PC-9 (cell line): ENCODE data around the gene APBA3. TPM values are rescaled to one million over a fixed set of nuclear protein-coding genes. Genes with fewer than 3 reads are reported as not detected.

Experiments used
- BruUV-seq: library from RNA; stranded (reverse); fragments of 400-500 nt; replicated peaks from 2 replicates; lab custom pipeline; 2021; lab: Mats Ljungman, UMichigan
- CTCF ChIA-PET: fragments of 300-600 bp; sonication (Branson Sonifier 250); formaldehyde crosslinking; loops from one replicate; lab custom pipeline; 2022; ENCODE audit warnings: antibody characterized with exemption; lab: Charles Lee
- POLR2A ChIA-PET: fragments of 300-600 bp; sonication (Branson Sonifier 250); formaldehyde crosslinking; loops from one replicate; lab custom pipeline; 2022; ENCODE audit warnings: antibody characterized with exemption; ENCODE audit not compliant: unreplicated experiment; lab: Charles Lee
- DNase-seq, 2 experiments: peaks; one replicate each; pipeline versions ENCODE4 v3.0.0 to v3.0.0-alpha.2; 2015 to 2022; ENCODE audit warnings: mixed read lengths in 1 of 2
- H2AFZ ChIP-seq: fragments of 200-600 bp; sonication (generic); 2 replicates; pipeline ENCODE4 v1.8.1; 2017; ENCODE audit warnings: antibody characterized with exemption
- H3F3A ChIP-seq: fragments of 200-600 bp; sonication (generic); 2 replicates; pipeline ENCODE4 v1.8.1; 2017; ENCODE audit warnings: antibody characterized with exemption, mild to moderate bottlenecking, low read depth; ENCODE audit not compliant: insufficient read depth
- H3K27ac ChIP-seq: fragments of 200-600 bp; sonication (generic); 2 replicates; pipeline ENCODE4 v1.6.1; 2016; ENCODE audit warnings: mixed run types
- H3K27me3 ChIP-seq: fragments of 200-600 bp; sonication (generic); 2 replicates; pipeline ENCODE4 v1.6.1; 2016; ENCODE audit warnings: low read depth, mixed run types; ENCODE audit not compliant: insufficient read depth
- H3K36me3 ChIP-seq: fragments of 200-600 bp; sonication (generic); 2 replicates; pipeline ENCODE4 v1.6.1; 2016; ENCODE audit warnings: low read depth, mixed run types
- H3K4me1 ChIP-seq: fragments of 200-600 bp; sonication (generic); replicated peaks from 2 replicates; pipeline ENCODE4 v1.6.1; 2016; ENCODE audit warnings: mixed run types; ENCODE audit not compliant: insufficient read depth
- H3K4me2 ChIP-seq: fragments of 200-600 bp; sonication (generic); 2 replicates; pipeline ENCODE4 v1.6.1; 2017; ENCODE audit warnings: mixed run types
- H3K4me3 ChIP-seq: fragments of 200-600 bp; sonication (generic); 2 replicates; pipeline ENCODE4 v1.6.1; 2016; ENCODE audit warnings: mixed run types
- H3K79me2 ChIP-seq: fragments of 200-600 bp; sonication (generic); 2 replicates; pipeline ENCODE4 v1.6.1; 2017; ENCODE audit warnings: low read depth, mixed run types
- H3K9me2 ChIP-seq: fragments of 200-600 bp; sonication (generic); 2 replicates; pipeline ENCODE4 v1.8.1; 2017; ENCODE audit warnings: mild to moderate bottlenecking; ENCODE audit not compliant: insufficient read depth
- H3K9me3 ChIP-seq: fragments of 200-600 bp; sonication (generic); 2 replicates; pipeline ENCODE4 v1.8.1; 2016; ENCODE audit warnings: low read depth; ENCODE audit not compliant: insufficient read depth
- H4K20me1 ChIP-seq: fragments of 200-600 bp; sonication (generic); 2 replicates; pipeline ENCODE4 v1.8.1; 2017; ENCODE audit not compliant: insufficient read depth
- EZH2 ChIP-seq: fragments of 200-600 bp; sonication (generic); IDR thresholded peaks from 2 replicates; pipeline ENCODE4 v1.8.0; 2017; ENCODE audit warnings: antibody characterized with exemption, low read depth
- intact Hi-C: fragments of 100-400 bp; cut with micrococcal nuclease; formaldehyde crosslinking; loops from one replicate; pipeline ENCODE4 v1.10.0; 2022; ENCODE audit not compliant: unreplicated experiment
- total RNA-seq: library from RNA; stranded (reverse); gene quantifications from 2 replicates; pipeline ENCODE4 v1.2.3, GENCODE V29; 2021
- TF ChIP-seq, protein P1 (sequence below): fragments of 200-600 bp; sonication (generic); conservative IDR thresholded peaks from 2 replicates; pipeline ENCODE4 v1.6.1; 2017; ENCODE audit warnings: mixed run types, antibody characterized with exemption, mild to moderate bottlenecking, moderate library complexity

APBA3 gene
- total RNA-seq, 1 experiment from 2014 or later, result 16.0 TPM

DNA sequence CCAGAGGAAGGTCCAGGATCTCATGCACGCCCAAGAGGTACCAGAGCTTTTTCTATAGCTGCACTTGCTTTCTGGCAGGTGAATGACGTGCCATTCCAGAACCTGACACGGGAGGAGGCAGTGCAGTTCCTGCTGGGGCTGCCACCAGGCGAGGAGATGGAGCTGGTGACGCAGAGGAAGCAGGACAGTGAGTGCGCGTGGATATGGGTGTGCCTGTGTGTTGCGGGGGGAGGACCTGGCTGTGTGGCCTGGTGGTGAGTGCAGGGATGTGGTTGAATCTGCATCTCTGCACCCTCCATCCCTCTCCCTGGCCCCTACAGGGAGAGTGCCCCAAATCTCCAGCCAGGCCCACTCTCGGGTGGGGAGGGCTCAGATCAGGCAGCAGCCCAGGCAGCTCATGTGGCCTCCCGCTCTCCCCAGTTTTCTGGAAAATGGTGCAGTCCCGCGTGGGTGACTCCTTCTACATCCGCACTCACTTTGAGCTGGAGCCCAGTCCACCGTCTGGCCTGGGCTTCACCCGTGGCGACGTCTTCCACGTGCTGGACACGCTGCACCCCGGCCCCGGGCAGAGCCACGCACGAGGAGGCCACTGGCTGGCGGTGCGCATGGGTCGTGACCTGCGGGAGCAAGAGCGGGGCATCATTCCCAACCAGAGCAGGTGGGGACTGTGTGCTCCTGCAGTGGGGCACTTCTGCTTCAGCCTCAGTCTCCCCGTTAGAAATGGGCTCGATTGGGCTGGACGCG is 22.8 kb downstream of the APBA3 start:
- no TSS peak for BruUV-seq
- ChIA-PET POLR2A (no interaction called here), CTCF (no interaction called here)
- intact Hi-C loops, result no loop called here
- H2AFZ ChIP-seq, result no peak overlapping the region
- no peaks in the 10 kb centered on the region for H3K9me2 ChIP-seq
- no peak overlapping the region for H3K4me3 ChIP-seq
- no peaks in the 10 kb centered on the region for H3K4me1 ChIP-seq
- H3K9me3 ChIP-seq, result no peaks in the 10 kb centered on the region
- no peak overlapping the region for H3K27ac ChIP-seq
- no peak for TF ChIP-seq EZH2
- TF ChIP-seq, protein P1, sequence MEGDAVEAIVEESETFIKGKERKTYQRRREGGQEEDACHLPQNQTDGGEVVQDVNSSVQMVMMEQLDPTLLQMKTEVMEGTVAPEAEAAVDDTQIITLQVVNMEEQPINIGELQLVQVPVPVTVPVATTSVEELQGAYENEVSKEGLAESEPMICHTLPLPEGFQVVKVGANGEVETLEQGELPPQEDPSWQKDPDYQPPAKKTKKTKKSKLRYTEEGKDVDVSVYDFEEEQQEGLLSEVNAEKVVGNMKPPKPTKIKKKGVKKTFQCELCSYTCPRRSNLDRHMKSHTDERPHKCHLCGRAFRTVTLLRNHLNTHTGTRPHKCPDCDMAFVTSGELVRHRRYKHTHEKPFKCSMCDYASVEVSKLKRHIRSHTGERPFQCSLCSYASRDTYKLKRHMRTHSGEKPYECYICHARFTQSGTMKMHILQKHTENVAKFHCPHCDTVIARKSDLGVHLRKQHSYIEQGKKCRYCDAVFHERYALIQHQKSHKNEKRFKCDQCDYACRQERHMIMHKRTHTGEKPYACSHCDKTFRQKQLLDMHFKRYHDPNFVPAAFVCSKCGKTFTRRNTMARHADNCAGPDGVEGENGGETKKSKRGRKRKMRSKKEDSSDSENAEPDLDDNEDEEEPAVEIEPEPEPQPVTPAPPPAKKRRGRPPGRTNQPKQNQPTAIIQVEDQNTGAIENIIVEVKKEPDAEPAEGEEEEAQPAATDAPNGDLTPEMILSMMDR, result no peak
- no peaks in the 10 kb centered on the region for H3K27me3 ChIP-seq
- no peak for DNase-seq
- H3K36me3 ChIP-seq, result no peaks in the 10 kb centered on the region
- no peak overlapping the region for H3K4me2 ChIP-seq
- H3F3A ChIP-seq, result no peaks in the 10 kb centered on the region
- no peaks in the 10 kb centered on the region for H3K79me2 ChIP-seq
- no peaks in the 10 kb centered on the region for H4K20me1 ChIP-seq

DNA sequence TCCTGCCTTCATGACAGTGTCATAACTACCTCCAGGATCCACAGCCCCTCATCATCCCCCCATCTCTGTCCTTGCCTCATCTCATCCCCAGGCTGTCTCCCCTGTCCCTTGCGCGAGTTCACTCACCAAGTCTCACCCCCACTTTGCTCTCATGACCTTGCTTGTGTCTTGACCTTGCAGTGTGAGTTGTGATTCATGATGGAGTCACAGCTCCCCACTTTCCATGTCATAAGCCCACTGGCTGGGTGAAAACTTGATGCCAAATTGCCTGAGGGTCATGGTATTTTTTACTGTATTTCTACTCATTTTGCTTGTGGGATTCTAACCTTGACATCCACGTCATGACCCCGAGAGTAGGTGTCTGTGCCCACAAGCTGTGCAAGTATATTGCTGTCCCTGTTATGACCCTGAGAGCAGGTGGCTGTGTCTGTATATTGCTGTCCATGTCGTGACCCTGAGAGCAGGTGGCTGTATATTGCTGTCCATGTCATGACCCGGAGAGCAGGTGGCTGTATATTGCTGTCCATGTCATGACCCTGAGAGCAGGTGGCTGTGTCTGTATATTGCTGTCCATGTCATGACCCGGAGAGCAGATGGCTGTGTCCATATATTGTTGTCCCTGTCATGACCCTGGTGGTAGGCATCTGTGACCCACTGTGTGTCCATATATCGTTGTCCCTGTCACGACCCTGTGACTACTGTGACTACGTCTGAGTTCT is 23.8 kb downstream of the APBA3 start:
- intact Hi-C loops, result no loop called here
- Histone ChIP-seq H3K4me3 (no peak overlapping the region), H3K27me3 (no peaks in the 10 kb centered on the region), H3K27ac (no peak overlapping the region), H4K20me1 (no peaks in the 10 kb centered on the region), H3F3A (no peaks in the 10 kb centered on the region), H2AFZ (no peak overlapping the region), H3K9me2 (no peaks in the 10 kb centered on the region), H3K4me1 (no peaks in the 10 kb centered on the region), H3K9me3 (no peaks in the 10 kb centered on the region), H3K36me3 (no peaks in the 10 kb centered on the region), H3K4me2 (no peak overlapping the region), H3K79me2 (no peaks in the 10 kb centered on the region)
- ChIA-PET POLR2A (no interaction called here), CTCF (no interaction called here)
- no TSS peak for BruUV-seq
- no peak for DNase-seq
- TF ChIP-seq, protein P1, result no peak
- TF ChIP-seq EZH2, result no peak

DNA sequence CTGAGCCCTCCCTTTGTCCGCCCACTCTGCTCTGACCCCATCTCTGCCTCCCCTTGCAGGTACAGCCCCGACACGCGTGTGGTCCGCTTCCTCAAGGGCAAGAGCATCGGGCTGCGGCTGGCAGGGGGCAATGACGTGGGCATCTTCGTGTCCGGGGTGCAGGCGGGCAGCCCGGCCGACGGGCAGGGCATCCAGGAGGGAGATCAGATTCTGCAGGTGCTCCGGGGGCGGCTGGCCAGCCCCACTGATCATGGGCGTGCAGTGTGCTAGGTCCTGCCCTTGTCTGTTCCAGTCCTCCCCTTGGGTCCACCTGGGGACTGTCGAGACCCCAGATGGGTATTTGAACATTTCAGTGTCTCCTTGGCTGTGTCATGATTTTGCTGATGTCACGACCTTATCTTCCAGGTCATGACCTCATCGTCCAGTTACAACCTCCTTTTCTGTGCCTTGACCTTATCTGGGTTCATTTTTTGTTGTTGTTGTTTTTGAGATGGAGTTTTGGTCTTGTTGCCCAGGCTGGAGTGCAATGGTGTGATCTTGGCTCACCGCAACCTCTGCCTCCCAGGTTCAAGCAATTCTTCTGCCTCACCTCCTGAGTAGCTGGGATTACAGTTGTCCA is 25.3 kb downstream of the APBA3 start:
- POLR2A ChIA-PET, result no interaction called here
- Histone ChIP-seq H3K4me2 (no peak overlapping the region), H4K20me1 (no peaks in the 10 kb centered on the region), H3K36me3 (no peaks in the 10 kb centered on the region), H2AFZ (no peak overlapping the region), H3K4me1 (no peaks in the 10 kb centered on the region), H3K9me3 (no peaks in the 10 kb centered on the region), H3K4me3 (no peak overlapping the region), H3K9me2 (no peaks in the 10 kb centered on the region), H3K27me3 (no peaks in the 10 kb centered on the region), H3K79me2 (no peaks in the 10 kb centered on the region), H3K27ac (no peak overlapping the region), H3F3A (no peaks in the 10 kb centered on the region)
- DNase-seq, result no peak
- no TSS peak for BruUV-seq
- CTCF ChIA-PET, result no interaction called here
- TF ChIP-seq EZH2, result no peak
- TF ChIP-seq, protein P1, result no peak
- intact Hi-C loops, result no loop called here
